ENCODE results near the gene SPATA21. TPM values are rescaled to one million over a fixed set of nuclear protein-coding genes. Genes with fewer than 3 reads are reported as not detected.
"Not testable (repeated sequence)": the region's sequence is repeated elsewhere in the genome, so short reads cannot be mapped to it uniquely, and the experiment has no call there.

The SPATA21 gene
- total RNA-seq, 3 donors from 2014 or later, result 0.22 TPM; not detected in 2

DNA sequence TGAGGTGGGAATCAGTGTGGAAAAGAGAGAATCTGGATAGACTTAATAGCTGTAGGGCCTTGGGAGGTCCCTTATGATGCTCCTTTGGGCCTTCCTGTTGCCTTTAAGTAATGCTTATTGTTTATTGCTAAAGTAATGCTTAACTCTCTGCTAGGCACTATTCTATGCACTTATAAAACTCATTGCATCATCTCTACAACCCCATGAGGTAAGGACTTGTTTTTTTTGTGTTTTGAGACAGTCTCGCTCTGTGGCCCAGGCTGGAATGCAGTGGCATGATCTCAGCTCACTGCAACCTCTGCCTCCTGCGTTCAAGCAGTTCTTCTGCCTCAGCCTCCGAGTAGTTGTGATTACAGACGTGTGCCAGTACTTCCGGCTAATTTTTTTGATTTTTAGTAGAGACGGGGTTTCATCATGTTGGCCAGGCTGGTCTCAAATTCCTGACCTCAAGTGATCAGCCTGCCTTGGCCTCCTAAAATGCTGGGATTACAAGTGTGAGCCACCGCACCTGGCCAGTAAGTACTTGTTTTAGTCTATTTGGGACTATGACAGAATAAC, 25.6 kb upstream of the SPATA21 start:
- ATAC-seq, result no peak
- TF ChIP-seq, protein P1, sequence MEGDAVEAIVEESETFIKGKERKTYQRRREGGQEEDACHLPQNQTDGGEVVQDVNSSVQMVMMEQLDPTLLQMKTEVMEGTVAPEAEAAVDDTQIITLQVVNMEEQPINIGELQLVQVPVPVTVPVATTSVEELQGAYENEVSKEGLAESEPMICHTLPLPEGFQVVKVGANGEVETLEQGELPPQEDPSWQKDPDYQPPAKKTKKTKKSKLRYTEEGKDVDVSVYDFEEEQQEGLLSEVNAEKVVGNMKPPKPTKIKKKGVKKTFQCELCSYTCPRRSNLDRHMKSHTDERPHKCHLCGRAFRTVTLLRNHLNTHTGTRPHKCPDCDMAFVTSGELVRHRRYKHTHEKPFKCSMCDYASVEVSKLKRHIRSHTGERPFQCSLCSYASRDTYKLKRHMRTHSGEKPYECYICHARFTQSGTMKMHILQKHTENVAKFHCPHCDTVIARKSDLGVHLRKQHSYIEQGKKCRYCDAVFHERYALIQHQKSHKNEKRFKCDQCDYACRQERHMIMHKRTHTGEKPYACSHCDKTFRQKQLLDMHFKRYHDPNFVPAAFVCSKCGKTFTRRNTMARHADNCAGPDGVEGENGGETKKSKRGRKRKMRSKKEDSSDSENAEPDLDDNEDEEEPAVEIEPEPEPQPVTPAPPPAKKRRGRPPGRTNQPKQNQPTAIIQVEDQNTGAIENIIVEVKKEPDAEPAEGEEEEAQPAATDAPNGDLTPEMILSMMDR (IDR thresholded peaks at IDR 0.05), result no peak
- Histone ChIP-seq H3K4me3 (no peak overlapping the region), H3K36me3 (ENCODE audit: low read depth) (no peaks in the 10 kb centered on the region), H3K9me3 (no peaks in the 10 kb centered on the region), H3K4me1 (ENCODE audit: low read depth) (no peaks in the 10 kb centered on the region)
- no peak for DNase-seq
- intact Hi-C loops (cut with DNase I, micrococcal nuclease), result no loop called here

DNA sequence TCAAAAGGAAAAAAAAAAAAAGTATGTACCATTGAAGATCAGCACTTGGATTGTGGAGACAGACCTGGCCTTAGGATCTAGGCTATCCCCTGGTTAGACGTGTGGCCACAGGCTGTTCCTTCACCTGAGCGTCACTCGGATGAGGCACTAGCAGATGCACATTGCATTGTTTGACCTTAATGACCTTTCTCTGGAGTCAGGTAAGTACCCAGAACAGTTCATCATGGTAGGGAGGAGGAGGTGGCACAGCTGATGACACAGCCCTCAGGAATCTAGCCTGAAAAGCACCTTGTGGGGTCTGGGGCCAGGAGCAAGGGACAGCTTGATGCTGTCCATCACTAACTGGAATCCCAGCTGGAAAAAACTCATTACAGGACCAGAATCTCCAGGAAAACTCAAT, 24.5 kb upstream of the SPATA21 start:
- no peaks in the 10 kb centered on the region for H3K9me3 ChIP-seq
- H3K4me1 ChIP-seq (ENCODE audit: low read depth), result no peaks in the 10 kb centered on the region
- intact Hi-C loops (cut with DNase I, micrococcal nuclease), result no loop called here
- no peak overlapping the region for H3K4me3 ChIP-seq
- DNase-seq, result no peak
- TF ChIP-seq, protein P1 (IDR thresholded peaks at IDR 0.05), result no peak
- ATAC-seq, result no peak
- H3K36me3 ChIP-seq (ENCODE audit: low read depth), result no peaks in the 10 kb centered on the region

DNA sequence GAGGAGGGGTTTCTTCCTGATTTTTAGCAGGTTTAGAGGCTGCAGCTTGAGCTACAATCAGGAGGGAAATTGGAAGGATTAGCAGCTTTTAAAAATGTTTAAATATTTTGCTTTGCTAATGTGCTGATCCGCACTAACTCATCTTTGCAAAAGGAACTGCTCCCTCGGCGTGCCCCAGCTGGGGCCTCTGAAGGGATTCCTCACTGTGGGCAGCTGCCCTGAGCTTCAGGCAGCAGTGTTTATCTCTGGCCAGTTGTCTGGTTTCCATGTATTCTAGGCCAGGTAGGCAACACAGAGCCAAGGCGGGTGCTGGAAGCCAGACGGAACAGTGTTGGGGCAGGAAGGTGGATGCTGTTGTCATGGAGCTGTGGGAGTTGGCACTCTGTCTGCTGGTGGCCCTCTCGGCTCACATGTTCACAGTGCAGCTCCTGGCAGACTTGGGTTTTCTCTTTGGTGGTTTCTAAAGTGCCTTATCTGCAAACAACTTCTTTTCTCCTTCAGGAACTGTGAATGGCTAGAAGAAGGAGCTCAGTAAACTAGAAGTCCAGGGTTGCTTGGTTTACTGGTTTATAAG, 22.2 kb upstream of the SPATA21 start:
- ATAC-seq (no peak), DNase-seq (no peak)
- Histone ChIP-seq H3K9me3 (no peaks in the 10 kb centered on the region), H3K4me3 (no peak overlapping the region), H3K36me3 (ENCODE audit: low read depth) (peaks cover under 1% of the 10 kb centered on the region), H3K4me1 (ENCODE audit: low read depth) (no peaks in the 10 kb centered on the region)
- intact Hi-C loops (cut with DNase I, micrococcal nuclease), result no loop called here
- TF ChIP-seq, protein P1 (IDR thresholded peaks at IDR 0.05), result no peak

DNA sequence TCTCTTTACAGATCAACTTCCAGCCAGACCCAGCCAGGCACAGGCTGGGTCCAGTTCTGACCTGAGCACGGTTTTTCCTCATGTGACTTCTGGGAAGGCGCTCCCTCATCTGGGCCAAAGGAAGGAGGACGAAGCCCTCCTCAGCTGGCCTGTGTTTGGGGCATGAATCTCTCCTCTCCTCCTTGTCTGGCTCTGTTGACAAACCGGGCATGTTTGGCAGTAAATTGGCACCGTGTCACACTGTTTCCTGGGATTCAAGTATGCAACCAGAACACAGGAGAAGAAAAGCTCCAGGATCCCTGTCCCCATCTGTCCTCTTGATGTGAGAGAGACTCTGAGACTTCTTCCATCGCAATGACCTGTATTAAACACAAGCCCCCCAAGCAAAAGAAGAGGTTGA, 21.6 kb upstream of the SPATA21 start:
- TF ChIP-seq, protein P1 (IDR thresholded peaks at IDR 0.05), result no peak

DNA sequence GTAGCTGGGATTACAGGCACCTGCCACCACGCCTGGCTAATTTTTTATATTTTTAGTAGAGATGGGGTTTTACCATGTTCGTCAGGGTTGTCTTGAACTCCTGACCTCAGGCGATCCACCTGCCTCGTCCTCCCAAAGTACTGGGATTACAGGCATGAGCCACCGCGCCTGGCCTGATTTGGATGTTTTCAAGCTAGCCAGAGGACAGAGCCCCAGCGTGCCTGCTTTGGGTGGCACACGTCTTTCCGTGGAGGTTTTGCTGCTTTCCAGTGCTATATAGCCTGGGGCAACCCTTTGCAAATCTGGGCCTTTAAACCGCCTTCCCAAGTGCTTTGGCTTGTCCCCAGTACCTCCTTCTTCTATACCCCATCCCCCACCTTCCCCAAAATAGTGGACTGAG, 18.9 kb upstream of the SPATA21 start:
- ATAC-seq; H3K4me3 ChIP-seq; intact Hi-C loops (cut with DNase I, micrococcal nuclease); DNase-seq; H3K4me1 ChIP-seq (ENCODE audit: low read depth); H3K9me3 ChIP-seq: not testable (repeated sequence)
- H3K36me3 ChIP-seq (ENCODE audit: low read depth), result peaks cover 17% of the 10 kb centered on the region

More for the DNA sequence above, 21.6 kb upstream of the SPATA21 start:
- no peaks in the 10 kb centered on the region for H3K4me1 ChIP-seq (ENCODE audit: low read depth)
- H3K9me3 ChIP-seq, result no peaks in the 10 kb centered on the region
- ATAC-seq (no peak), DNase-seq (no peak)
- H3K36me3 ChIP-seq (ENCODE audit: low read depth), result peaks cover 6% of the 10 kb centered on the region
- intact Hi-C loops (cut with DNase I, micrococcal nuclease), result no loop called here
- no peak overlapping the region for H3K4me3 ChIP-seq

DNA sequence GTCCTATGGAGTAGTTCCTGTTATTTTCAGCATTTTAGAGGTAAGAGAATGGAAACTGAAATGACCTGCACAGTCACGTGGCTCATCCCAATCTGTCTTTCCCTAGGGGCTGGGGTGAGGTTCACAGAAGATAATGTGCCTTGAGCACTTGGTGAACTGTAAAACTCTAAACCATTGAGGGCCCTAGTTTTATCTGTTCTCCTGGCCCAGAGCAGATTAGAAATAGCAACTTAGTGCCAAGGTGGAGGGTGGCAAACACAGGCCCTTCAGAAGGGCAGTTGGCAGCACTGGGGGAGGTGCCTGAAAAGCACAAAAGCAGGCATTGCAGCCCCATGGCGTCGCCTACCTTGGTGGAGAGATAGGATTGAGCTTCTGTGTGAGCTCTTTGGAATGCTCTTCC, 17.7 kb upstream of the SPATA21 start:
- H3K9me3 ChIP-seq; intact Hi-C loops (cut with DNase I, micrococcal nuclease); H3K4me3 ChIP-seq; DNase-seq; H3K4me1 ChIP-seq (ENCODE audit: low read depth); ATAC-seq: not testable (repeated sequence)
- peaks cover 17% of the 10 kb centered on the region for H3K36me3 ChIP-seq (ENCODE audit: low read depth)

Data from mucosa of descending colon (tissue), 3 donors.